Measurements from ENCODE around the gene IFNL2.

- TF ChIP-seq CTCF (IDR thresholded peaks at IDR 0.05), result no peak
- no peak for TF ChIP-seq EP300 (IDR thresholded peaks at IDR 0.05)
Observed at GRCh38 chr19:39296055-39296645, 28.0 kb downstream of the IFNL2 start, which contains the start of gene IFNL1.
